Ishikawa (cell line): ENCODE results near the gene MGA.

Experiments
- CEBPB ChIP-seq: IDR thresholded peaks from 2 replicates; pipeline ENCODE4 v1.6.1; 2012
- CREB1 ChIP-seq: IDR thresholded peaks from 2 replicates; pipeline ENCODE4 v1.6.1; 2012; ENCODE audit warnings: low read depth
- EGR1 ChIP-seq: IDR thresholded peaks from 2 replicates; pipeline ENCODE4 v1.6.1; 2012
- EP300 ChIP-seq: IDR thresholded peaks from 2 replicates; pipeline ENCODE4 v1.6.1; 2012; ENCODE audit warnings: borderline replicate concordance
- FOXM1 ChIP-seq: IDR thresholded peaks from 2 replicates; pipeline ENCODE4 v1.6.1; 2012; ENCODE audit warnings: low read depth, borderline replicate concordance
- MAX ChIP-seq: IDR thresholded peaks from 2 replicates; pipeline ENCODE4 v1.6.1; 2012
- RAD21 ChIP-seq: IDR thresholded peaks from 2 replicates; pipeline ENCODE4 v1.6.1; 2012; ENCODE audit warnings: low read depth
- REST ChIP-seq: IDR thresholded peaks from 2 replicates; pipeline ENCODE4 v1.6.1; 2012; ENCODE audit warnings: low read depth, mild to moderate bottlenecking
- TAF1 ChIP-seq: IDR thresholded peaks from 2 replicates; pipeline ENCODE4 v1.6.1; 2012; ENCODE audit warnings: low read depth, mild to moderate bottlenecking
- YY1 ChIP-seq: IDR thresholded peaks from 2 replicates; pipeline ENCODE4 v1.6.1; 2012; ENCODE audit warnings: low read depth
- TF ChIP-seq, protein P1 (sequence below): IDR thresholded peaks from 2 replicates; pipeline ENCODE4 v1.6.1; 2012

GRCh38 chr15:41633609-41634008 lies 26.6 kb upstream of the MGA start:
- no peak for TF ChIP-seq YY1
- no peak for TF ChIP-seq CREB1
- TF ChIP-seq CEBPB: no peak
- no peak for TF ChIP-seq FOXM1
- TF ChIP-seq REST: no peak
- no peak for TF ChIP-seq TAF1
- no peak for TF ChIP-seq MAX
- no peak for TF ChIP-seq EP300
- TF ChIP-seq, protein P1, sequence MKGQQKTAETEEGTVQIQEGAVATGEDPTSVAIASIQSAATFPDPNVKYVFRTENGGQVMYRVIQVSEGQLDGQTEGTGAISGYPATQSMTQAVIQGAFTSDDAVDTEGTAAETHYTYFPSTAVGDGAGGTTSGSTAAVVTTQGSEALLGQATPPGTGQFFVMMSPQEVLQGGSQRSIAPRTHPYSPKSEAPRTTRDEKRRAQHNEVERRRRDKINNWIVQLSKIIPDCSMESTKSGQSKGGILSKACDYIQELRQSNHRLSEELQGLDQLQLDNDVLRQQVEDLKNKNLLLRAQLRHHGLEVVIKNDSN: no peak
- no peak for TF ChIP-seq RAD21
- TF ChIP-seq EGR1: no peak
